ENCODE measurements around the gene CDA.

CDA gene

GRCh38 chr1:20560966-20561365, 27.9 kb upstream of the CDA start:
- TF ChIP-seq POLR2A (IDR thresholded peaks at IDR 0.05; ENCODE audit: low read depth, low read length) (no peak), SPI1 (IDR thresholded peaks at IDR 0.05; ENCODE audit: low read depth, low read length) (no peak)
- no peak for FAIRE-seq
- no peak for DNase-seq (ENCODE audit: insufficient read length, low spot score)

DNA sequence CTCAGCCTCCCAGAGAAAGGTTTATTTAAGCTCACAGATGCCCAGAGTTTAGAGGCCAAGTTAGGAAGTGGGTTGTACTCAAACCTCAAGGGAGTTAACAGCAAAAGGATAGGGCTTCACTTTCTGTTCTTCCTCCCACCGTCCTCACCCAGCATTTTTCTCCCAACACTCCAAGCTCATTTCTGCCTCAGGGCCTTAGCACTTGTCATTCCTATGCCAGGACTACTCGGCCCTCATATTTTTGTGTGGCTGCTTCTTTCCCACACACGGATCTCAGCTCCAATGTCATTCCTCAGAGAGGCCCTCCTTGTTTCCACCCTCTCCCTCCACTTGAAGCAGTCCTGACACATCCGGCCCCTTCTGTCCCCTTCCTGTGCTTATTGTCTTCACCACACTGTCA, 23.7 kb upstream of the CDA start:
- FAIRE-seq = no peak
- DNase-seq (ENCODE audit: insufficient read length, low spot score) = no peak
- no peak for TF ChIP-seq SPI1 (IDR thresholded peaks at IDR 0.05; ENCODE audit: low read depth, low read length)
- TF ChIP-seq POLR2A (IDR thresholded peaks at IDR 0.05; ENCODE audit: low read depth, low read length) = no peak
- no peak for TF ChIP-seq POU2F2 (IDR thresholded peaks at IDR 0.05; ENCODE audit: low read depth, low read length)

- no peak for TF ChIP-seq TAF1 (IDR thresholded peaks at IDR 0.05; ENCODE audit: low read depth, low read length)
- no peak for TF ChIP-seq SPI1 (IDR thresholded peaks at IDR 0.05; ENCODE audit: low read depth, low read length)
- TF ChIP-seq POLR2AphosphoS5 (IDR thresholded peaks at IDR 0.05; ENCODE audit: low read depth, low read length) = no peak
- TF ChIP-seq POU2F2 (IDR thresholded peaks at IDR 0.05; ENCODE audit: low read depth, low read length) = no peak
- TF ChIP-seq PAX5 (IDR thresholded peaks at IDR 0.05; ENCODE audit: insufficient read depth, low read length, severe bottlenecking) = no peak
- no peak for FAIRE-seq
- no peak for DNase-seq (ENCODE audit: insufficient read length, low spot score)
These were observed 19.3 kb upstream of the CDA start for GRCh38 chr1:20569523-20570098.

DNA sequence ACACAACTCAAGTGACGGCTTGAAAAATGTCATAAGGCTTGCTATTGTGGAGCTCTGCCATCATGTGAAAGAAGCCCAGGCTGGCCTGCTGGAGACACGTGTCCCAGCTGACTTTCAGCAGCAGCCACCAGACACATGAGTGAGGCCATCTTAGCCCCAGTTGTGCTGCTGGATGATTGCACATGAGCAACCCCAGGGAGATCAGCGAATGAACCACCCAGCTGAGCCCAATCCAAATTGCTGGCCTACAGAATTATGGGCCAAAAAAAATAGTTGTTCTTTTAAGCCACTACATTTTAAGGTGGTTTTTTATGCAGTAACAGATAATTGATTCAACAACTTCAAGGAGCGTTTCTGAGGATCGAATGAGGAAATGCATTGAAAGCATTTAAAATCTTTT, 17.5 kb upstream of the CDA start:
- DNase-seq (ENCODE audit: insufficient read length, low spot score) (no peak), FAIRE-seq (no peak)
- TF ChIP-seq PAX5 (IDR thresholded peaks at IDR 0.05; ENCODE audit: insufficient read depth, low read length, severe bottlenecking) = no peak
- no peak for TF ChIP-seq POU2F2 (IDR thresholded peaks at IDR 0.05; ENCODE audit: low read depth, low read length)
- no peak for TF ChIP-seq TAF1 (IDR thresholded peaks at IDR 0.05; ENCODE audit: low read depth, low read length)
- no peak for TF ChIP-seq POLR2A (IDR thresholded peaks at IDR 0.05; ENCODE audit: low read depth, low read length)
- TF ChIP-seq POLR2AphosphoS5 (IDR thresholded peaks at IDR 0.05; ENCODE audit: low read depth, low read length) = no peak
- TF ChIP-seq SPI1 (IDR thresholded peaks at IDR 0.05; ENCODE audit: low read depth, low read length) = no peak

GRCh38 chr1:20573987-20574386, 14.9 kb upstream of the CDA start:
- no peak for FAIRE-seq
- TF ChIP-seq POLR2A (IDR thresholded peaks at IDR 0.05; ENCODE audit: low read depth, low read length) = no peak
- TF ChIP-seq PAX5 (IDR thresholded peaks at IDR 0.05; ENCODE audit: insufficient read depth, low read length, severe bottlenecking) = no peak
- TF ChIP-seq POU2F2 (IDR thresholded peaks at IDR 0.05; ENCODE audit: low read depth, low read length) = no peak
- TF ChIP-seq SPI1 (IDR thresholded peaks at IDR 0.05; ENCODE audit: low read depth, low read length) = no peak
- no peak for TF ChIP-seq POLR2AphosphoS5 (IDR thresholded peaks at IDR 0.05; ENCODE audit: low read depth, low read length)
- no peak for TF ChIP-seq TAF1 (IDR thresholded peaks at IDR 0.05; ENCODE audit: low read depth, low read length)
- DNase-seq (ENCODE audit: insufficient read length, low spot score) = no peak

DNA sequence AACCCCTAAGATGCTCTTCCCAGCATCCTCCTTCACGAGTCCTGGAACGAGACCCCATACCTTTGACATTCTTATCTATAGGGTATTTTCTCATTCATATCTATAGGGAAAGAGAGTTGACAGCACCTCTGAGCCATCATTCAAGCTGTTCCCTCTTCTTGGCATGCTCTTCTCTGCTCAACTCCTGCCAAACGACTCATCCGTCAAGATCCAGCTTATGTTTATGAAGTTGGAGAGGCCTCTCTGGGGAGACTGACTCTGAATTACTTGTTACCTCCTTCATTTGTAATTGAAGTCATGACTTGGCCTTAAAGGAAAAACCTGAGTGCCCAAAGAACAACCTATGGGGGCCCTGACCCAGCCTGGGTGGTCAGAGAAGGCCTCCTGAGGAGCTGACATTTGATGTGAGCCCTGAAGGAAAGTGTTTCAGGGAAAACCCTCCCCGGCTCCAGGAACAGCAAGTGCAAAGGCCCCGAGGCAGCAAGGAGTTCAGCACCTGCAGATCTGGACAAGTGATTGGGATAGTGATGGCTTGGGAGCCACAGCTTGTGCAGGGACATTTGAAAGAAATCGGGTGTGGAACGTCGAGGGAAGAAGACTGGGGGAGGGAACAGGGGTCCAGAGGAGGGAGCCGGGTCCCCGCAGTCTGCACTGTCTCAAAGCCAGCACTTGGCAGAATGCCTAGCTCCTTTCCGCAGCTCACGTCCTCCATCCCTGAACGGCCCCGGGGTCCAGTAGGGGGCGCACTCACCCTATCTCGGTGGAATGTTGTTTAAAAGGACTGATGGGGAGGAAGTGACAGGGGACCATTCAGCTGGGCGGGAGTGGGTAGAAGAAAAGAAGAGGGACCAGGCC, 14.0 kb upstream of the CDA start:
- TF ChIP-seq SPI1 (IDR thresholded peaks at IDR 0.05; ENCODE audit: low read depth, low read length) (peak; percentile 33; the same call in 1 of the 2 replicates), POU2F2 (IDR thresholded peaks at IDR 0.05; ENCODE audit: low read depth, low read length) (no peak)
- FAIRE-seq (peak; percentile 79), DNase-seq (ENCODE audit: insufficient read length, low spot score) (peak; percentile 68)

- DNase-seq (ENCODE audit: insufficient read length, low spot score) (no peak), FAIRE-seq (no peak)
- TF ChIP-seq SPI1 (IDR thresholded peaks at IDR 0.05; ENCODE audit: low read depth, low read length) (no peak), PAX5 (IDR thresholded peaks at IDR 0.05; ENCODE audit: insufficient read depth, low read length, severe bottlenecking) (no peak), POLR2AphosphoS5 (IDR thresholded peaks at IDR 0.05; ENCODE audit: low read depth, low read length) (no peak), TAF1 (IDR thresholded peaks at IDR 0.05; ENCODE audit: low read depth, low read length) (no peak), POU2F2 (IDR thresholded peaks at IDR 0.05; ENCODE audit: low read depth, low read length) (no peak), POLR2A (IDR thresholded peaks at IDR 0.05; ENCODE audit: low read depth, low read length) (no peak)
These were observed 13.2 kb upstream of the CDA start for GRCh38 chr1:20575541-20576336.

DNA sequence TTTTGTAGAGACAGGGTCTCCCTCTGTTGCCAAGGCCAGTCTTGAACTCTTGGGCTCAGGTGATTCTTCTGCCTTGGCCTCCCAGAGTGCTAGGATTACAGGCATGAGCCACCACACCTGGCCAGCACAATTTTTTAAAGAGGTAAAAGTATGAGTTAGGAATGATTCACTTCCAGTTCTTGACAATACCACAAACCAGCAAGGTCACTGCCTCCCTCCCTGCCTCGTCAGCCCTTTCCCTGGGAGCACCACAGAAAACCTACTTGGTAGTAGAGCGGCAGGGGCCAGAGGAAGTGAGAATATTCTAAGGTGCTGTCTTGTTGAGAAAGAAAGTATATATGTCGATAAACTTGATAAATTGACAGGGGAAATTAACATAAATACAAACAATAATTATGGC, 10.8 kb upstream of the CDA start:
- TF ChIP-seq POLR2A (IDR thresholded peaks at IDR 0.05; ENCODE audit: low read depth, low read length) (no peak), TAF1 (IDR thresholded peaks at IDR 0.05; ENCODE audit: low read depth, low read length) (no peak), SPI1 (IDR thresholded peaks at IDR 0.05; ENCODE audit: low read depth, low read length) (no peak), POLR2AphosphoS5 (IDR thresholded peaks at IDR 0.05; ENCODE audit: low read depth, low read length) (no peak), POU2F2 (IDR thresholded peaks at IDR 0.05; ENCODE audit: low read depth, low read length) (no peak), PAX5 (IDR thresholded peaks at IDR 0.05; ENCODE audit: insufficient read depth, low read length, severe bottlenecking) (no peak)
- no peak for DNase-seq (ENCODE audit: insufficient read length, low spot score)
- no peak for FAIRE-seq

DNA sequence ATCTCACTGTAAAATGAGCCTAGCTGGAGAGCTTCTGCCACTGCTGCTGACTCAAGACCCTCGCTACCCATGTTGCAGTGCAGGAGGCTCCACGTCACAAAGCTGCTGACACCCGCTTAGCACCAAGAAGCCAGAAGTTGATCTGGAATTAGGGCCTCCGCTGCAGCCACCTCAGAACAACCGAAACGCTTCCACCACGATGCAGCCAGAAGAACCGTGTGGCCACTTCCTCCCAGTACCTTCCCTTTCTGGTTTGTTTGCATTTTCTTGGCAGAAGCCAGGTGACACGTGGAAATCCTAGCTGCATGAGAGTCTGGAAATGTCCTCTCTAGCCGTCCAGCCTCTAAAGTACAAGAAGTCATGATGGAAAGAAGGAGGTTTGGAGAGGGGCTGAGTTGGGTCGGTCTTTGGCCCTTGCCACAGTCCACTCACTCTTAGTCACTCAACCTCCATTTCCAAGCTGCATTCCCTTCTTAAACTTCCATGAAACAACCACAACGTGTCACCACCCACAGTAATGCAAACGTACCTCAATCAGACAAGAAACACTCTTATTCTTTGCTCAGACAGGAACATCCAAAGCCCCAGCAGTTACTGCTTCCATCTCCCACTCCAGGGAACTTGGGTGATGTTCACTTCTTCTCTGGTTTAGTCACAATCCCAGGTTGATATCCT, 10.0 kb upstream of the CDA start:
- TF ChIP-seq TAF1 (IDR thresholded peaks at IDR 0.05; ENCODE audit: low read depth, low read length) (no peak), PAX5 (IDR thresholded peaks at IDR 0.05; ENCODE audit: insufficient read depth, low read length, severe bottlenecking) (no peak), SPI1 (IDR thresholded peaks at IDR 0.05; ENCODE audit: low read depth, low read length) (no peak), POU2F2 (IDR thresholded peaks at IDR 0.05; ENCODE audit: low read depth, low read length) (no peak), POLR2AphosphoS5 (IDR thresholded peaks at IDR 0.05; ENCODE audit: low read depth, low read length) (no peak), POLR2A (IDR thresholded peaks at IDR 0.05; ENCODE audit: low read depth, low read length) (no peak)
- no peak for FAIRE-seq
- DNase-seq (ENCODE audit: insufficient read length, low spot score) = no peak

Data from GM12891 (cell line).